ENCODE results near the gene FHL1. TPM values are rescaled to one million over a fixed set of nuclear protein-coding genes. Genes with fewer than 3 reads are reported as not detected.

The FHL1 gene
- total and polyA plus RNA-seq, 2 of the 4 experiments (the other 2 are of a cell fraction): 69.4 to 72.9 TPM

DNA sequence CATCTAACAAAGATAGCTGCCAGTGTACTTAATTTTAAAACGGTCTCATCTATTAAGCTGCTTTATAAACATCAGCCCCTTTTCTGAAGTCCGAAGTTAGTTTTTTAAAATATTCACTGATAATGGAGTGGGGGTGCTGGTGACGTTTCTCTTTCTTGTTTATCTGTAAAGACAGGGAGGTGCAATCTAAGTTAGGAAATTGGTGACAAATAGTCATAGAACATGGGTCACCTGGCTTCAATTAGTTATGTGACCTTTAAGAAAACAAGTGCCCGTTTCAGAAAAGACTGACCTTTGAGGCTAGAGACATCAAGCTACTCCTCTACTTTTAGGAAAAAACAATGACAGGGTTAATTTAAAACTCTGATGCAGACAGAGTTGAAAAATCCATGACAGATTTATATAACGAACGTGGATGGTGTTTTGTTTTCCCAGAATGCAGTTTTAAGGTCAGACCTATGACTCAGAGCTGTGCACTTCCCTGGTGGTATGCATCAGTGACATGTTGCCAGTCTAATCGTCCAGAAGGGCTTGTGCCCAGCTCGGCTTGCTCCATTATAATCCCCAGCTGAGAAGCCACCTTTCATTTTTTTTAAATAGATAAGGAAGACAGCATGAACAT is 38.2 kb downstream of the FHL1 start:
- 0 out of 2 replicates have a peak, but pooled peaks have one; percentile 24 for TF ChIP-seq FOS (IDR thresholded peaks at IDR 0.05; ENCODE audit: low read depth, low read length)
- TF ChIP-seq SMC3 (IDR thresholded peaks at IDR 0.05; ENCODE audit: low read depth, low read length): no peak
- Histone ChIP-seq H2BK5ac (ENCODE audit: low read depth, low read length, poor library complexity, severe bottlenecking) (peak overlapping the region; percentile 26), H3K4me1 (ENCODE audit: control insufficient read depth, insufficient read depth, low read length) (peaks cover 2% of the 10 kb centered on the region; the same call in 1 of the 2 replicates), H3K4ac (ENCODE audit: low read depth, low read length) (no peak overlapping the region), H2BK20ac (ENCODE audit: low read depth, low read length) (no peak overlapping the region), H3K9me1 (ENCODE audit: insufficient read depth, low read length) (peaks cover 3% of the 10 kb centered on the region; the same call in 1 of the 2 replicates), H2AK5ac (ENCODE audit: low read depth, low read length) (no peak overlapping the region), H3K14ac (replicated peaks; ENCODE audit: low read depth, low read length) (no peak overlapping the region), H4K91ac (ENCODE audit: insufficient read depth, low read depth, low read length) (peak overlapping the region; percentile 27; the same call in 1 of the 2 replicates), H3K9me3 (ENCODE audit: control insufficient read depth, insufficient read depth, low read length) (no peaks in the 10 kb centered on the region), H3K36me3 (ENCODE audit: control insufficient read depth, insufficient read depth, low read length) (peaks cover 2% of the 10 kb centered on the region), H3K9ac (ENCODE audit: low read depth, low read length) (no peak overlapping the region), H3K4me3 (ENCODE audit: insufficient read depth, low read depth, low read length) (no peak overlapping the region), H4K5ac (ENCODE audit: low read depth, low read length) (no peak overlapping the region), H3K27ac (ENCODE audit: insufficient read depth, low read length) (no peak overlapping the region), H3K23ac (ENCODE audit: low read depth, low read length) (no peak overlapping the region), H3K18ac (ENCODE audit: low read depth, low read length) (peak overlapping the region; percentile 60; the same call in 1 of the 2 replicates), H3K79me1 (ENCODE audit: low read depth in 1 of 2, low read length in 2 of 2) (peaks cover 0 to 2% of the 10 kb centered on the region in 2 experiments; a peak in 1 of 4 replicates), H3K4me2 (ENCODE audit: low read depth, low read length) (peak overlapping the region; percentile 43; the same call in 1 of the 2 replicates), H2BK120ac (ENCODE audit: low read depth, low read length) (no peak overlapping the region), H2AFZ (replicated peaks; ENCODE audit: low read length, poor library complexity) (no peak overlapping the region), H2AK9ac (replicated peaks; ENCODE audit: low read depth, low read length, poor library complexity) (no peak overlapping the region), H3K56ac (ENCODE audit: extremely low read depth, insufficient read depth, low read length) (no peak overlapping the region), H4K8ac (ENCODE audit: low read depth in 2 of 2, low read length in 2 of 2) (peak overlapping the region in 1 of 2 experiments; percentile 21; a peak in 1 of 4 replicates), H4K20me1 (ENCODE audit: insufficient read depth, low read length) (no peaks in the 10 kb centered on the region), H3K27me3 (ENCODE audit: control insufficient read depth, insufficient read depth, low read length) (no peaks in the 10 kb centered on the region), H2BK15ac (ENCODE audit: low read depth, low read length) (no peak overlapping the region)
- ATAC-seq (ENCODE audit: low read depth) (peak; percentile 74), DNase-seq (peak; percentile 47)
- intact Hi-C loops (cut with micrococcal nuclease): no loop called here
- no TSS peak for BruUV-seq (replicated peaks)
- in situ Hi-C loops (cut with MboI; ENCODE audit: low sequenced_read_pairs): no loop called here
- dilution Hi-C loops (cut with HindIII; ENCODE audit: low sequenced_read_pairs, unreplicated experiment): no loop called here
- POLR2A ChIA-PET (ENCODE audit: unreplicated experiment): no interaction called here
- CTCF ChIA-PET: interaction anchor here (0.6 kb wide), 1 partner anchor 108 kb away, joined by 3 read pairs; no protein-coding TSS in a partner anchor
- WGBS, 2 experiments (ENCODE audit: extremely low coverage in 2 of 2, insufficient read length in 1 of 2): no CpG with 5 or more reads among the region's 8 CpGs
